HS-27A (cell line): ENCODE measurements around the gene WFIKKN2.
"Not testable (repeated sequence)": the region's sequence is repeated elsewhere in the genome, so short reads cannot be mapped to it uniquely, and the experiment has no call there.

Source experiments
- DNase-seq: peaks from one replicate; pipeline ENCODE4 v3.0.0-alpha.2; 2012; ENCODE audit warnings: low read depth, missing footprints

The WFIKKN2 gene

DNA sequence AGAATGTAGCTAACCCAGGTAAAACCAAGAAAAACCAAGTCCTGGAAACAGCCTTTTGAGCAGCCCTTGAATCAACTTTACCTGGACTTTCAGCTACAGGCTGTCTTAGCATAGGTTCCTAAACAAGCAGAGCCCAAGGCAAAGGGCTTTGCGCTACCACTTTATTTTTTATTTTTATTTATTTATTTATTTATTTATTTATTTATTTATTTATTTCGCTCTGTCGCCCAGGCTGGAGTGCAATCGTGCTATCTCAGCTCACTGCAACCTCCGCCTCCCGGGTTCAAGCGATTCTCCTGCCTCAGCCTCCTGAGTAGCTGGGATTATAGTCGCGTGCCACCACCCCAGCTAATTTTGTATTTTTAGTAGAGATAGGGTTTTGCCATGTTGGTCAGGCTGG lies 41.7 kb downstream of the WFIKKN2 start:
- not testable (repeated sequence) for DNase-seq

DNA sequence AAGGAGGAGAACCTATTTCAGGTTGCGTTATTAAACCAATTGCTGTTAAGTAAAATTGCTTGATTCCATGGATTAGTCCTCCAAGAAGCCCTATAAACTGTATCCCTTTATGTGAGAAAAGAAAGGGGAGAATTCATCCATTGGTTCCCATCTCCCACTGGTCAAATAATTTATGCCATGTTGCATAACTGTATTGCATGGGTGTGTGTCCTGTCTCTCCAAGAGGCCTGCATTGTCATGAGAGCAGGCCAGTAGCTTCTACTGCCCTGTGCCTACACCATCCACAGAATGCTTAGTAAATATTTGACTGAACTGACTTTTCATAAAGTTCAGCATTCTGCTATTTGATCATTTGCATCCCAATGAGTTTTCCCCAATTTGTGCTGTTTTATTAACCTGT lies 42.5 kb downstream of the WFIKKN2 start:
- DNase-seq: no peak

DNA sequence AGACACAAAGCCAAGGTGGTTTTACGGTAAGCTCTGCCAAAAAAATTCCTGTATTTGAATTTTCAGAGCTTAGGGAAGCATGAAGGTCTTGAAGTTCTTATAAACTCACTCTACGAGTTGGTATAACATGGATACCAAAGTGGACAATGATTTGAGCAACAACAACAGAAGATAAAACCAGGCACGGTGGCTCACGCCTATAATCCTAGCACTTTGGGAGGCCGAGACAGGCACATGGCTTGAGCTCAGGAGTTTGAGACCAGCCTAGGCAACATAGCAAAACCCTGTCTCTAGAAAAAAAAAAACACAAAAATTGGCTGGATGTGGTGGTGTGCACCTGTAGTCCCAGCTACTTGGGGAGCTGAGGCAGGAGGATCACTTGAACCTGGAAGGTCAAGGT lies 43.7 kb downstream of the WFIKKN2 start:
- DNase-seq: no peak

DNA sequence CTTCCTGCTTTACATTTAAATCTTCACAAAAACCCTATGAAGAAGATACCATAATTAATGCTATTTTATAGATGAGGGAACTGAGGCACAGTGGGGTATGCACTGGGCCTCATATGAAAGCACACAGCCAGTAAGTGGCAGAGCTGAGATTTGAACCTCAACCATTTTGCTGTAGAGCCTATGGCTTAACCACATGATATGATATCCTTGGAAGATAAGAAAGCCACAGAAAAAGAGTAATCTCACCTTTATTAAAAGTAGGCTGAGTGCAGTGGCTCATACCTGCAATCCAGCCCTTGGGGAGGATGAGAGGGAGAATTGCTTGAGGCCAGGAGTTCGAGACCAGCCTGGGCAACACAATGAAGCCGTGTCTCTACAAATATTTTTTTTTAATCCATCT lies 45.8 kb downstream of the WFIKKN2 start:
- no peak for DNase-seq

DNA sequence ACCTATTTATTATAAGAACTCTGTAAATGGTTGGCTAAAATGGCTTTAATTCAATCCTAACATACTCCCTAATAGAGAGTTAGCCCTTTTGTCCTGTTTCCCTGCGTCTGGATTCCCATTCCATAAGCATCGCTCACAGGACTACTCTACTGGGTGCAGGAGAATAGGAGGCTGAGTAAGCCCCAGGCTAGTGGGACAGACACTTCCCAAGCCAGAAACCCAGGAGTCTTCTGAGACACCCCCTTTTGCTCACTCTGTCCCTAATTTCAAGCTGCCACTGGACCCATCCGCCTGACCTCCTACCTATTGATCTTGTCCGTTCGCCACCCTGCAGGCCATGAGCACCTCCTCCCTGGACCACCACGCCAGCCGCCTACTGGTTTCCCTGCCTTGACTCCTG lies 47.5 kb downstream of the WFIKKN2 start:
- no peak for DNase-seq

DNA sequence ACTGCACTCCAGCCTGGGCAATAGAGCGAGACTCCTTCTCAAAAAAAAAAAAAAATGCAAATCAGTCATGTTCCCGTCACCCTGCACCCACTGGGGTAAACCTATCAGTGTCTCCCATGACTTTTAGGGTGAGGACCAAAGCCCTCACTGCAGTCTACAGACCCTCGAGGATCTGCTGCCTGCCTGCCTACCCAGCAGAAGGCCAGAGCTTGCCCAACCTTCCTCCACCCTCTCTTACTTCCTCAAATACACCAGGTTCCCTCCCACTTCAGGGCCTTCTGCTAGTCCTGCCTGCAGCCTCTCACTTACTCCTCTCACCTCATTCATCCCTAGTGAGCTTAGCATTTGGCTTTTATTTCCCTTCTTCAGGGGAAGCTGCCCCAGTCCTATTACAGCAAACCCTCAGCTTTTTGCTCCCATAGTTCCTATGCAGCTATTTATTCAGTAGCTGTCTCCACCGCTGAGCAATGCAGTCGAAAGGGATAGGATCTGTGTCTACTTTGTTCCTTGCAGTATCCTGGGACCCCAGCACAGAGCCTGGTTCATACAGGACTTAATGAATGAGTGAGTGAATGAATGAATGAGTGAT lies 48.6 kb downstream of the WFIKKN2 start:
- no peak for DNase-seq

DNA sequence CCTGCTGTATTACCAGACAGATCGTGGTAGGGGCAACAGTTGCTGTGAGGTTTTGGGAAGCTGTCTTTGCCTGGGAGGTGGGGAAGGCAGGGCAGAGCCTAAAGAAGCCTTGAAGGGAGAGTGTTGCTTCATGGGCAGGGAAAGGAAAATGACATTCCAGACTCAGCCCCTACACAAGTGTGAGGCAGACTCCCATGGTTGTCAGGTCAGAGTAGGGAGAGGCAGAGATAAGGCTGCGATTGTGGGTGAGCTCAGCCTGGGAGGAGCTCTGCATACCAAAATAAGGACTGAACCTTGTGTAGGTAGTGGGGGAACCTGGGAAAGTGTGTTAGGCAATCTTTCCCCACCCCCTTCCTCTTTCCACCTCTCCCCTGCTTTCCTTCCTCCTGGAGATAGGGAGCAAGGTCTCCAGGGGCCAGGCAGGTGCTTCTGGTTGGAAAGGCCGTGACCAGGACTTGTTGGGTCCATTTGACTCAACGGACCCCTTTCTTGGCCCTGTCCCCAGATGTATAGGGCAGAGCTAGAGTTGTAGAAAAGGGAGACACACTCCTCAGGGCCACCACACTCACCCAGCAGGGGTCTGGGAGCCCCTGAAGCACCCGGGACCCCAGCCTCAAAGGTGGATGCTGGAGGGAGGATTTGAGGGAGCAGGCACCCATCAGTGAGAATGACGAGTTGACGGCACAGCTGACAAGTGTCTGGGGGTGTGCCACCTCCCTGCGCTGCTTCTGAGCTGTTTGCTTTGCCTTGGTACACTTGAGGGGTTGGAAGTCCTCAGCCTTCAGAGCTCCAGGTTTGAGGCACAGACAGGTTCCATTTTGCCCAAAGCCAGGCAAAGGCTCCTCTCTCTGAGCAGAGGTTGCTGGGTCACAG lies 49.3 kb downstream of the WFIKKN2 start:
- no peak for DNase-seq

DNA sequence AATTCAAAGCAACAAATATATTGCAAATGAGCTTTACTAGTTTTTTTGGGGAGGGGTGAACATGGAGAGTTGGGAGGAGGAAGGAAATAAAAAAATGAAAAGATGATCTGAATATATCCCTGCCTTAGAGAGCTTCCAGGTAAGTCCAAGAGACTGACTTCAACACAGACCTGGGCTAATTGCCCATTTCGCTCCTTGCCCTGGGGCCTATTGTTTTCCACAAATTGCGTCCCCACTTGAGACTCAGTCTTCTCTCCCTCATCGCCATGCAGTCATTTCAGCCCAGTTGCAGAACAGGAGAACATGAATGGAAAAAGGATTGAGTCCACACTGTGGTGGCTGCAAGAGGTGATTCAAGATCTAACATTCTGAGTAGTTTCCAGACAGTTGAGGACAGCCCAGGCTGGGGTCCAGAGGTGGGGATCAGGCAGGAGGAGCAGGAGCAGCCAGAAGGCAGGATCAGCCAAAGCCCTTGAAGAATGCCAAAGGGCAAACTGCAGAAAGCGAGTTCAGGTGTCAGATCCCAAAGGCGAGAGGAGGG lies 52.4 kb downstream of the WFIKKN2 start:
- DNase-seq: no peak

DNA sequence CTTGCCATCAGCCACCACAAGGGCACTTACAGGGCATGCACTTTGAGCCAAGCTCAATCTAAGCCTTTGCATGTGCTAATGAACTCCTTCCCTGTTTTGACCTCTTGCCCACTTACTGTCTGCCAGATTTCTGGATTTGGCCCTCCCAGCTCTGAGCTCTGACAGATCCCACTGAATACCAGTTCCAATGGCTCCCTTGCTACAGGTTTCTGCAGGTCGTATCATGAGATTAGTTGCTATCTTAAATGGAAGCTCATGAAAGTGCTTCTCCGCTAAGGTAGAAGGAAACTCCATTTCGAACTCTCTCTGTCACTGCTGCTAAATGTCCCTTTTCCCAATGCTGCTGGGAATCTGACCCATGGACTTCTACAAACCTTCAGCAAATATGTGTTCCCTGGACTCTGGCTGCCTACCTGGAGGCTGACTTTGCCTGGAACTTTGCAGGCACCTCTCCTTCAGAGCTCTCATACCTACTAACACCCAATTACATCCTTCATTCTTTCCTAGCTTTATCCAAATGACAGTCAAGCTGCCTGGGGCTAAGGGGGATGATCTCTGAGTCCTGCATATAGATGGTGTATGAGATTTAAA lies 54.2 kb downstream of the WFIKKN2 start:
- DNase-seq: no peak

DNA sequence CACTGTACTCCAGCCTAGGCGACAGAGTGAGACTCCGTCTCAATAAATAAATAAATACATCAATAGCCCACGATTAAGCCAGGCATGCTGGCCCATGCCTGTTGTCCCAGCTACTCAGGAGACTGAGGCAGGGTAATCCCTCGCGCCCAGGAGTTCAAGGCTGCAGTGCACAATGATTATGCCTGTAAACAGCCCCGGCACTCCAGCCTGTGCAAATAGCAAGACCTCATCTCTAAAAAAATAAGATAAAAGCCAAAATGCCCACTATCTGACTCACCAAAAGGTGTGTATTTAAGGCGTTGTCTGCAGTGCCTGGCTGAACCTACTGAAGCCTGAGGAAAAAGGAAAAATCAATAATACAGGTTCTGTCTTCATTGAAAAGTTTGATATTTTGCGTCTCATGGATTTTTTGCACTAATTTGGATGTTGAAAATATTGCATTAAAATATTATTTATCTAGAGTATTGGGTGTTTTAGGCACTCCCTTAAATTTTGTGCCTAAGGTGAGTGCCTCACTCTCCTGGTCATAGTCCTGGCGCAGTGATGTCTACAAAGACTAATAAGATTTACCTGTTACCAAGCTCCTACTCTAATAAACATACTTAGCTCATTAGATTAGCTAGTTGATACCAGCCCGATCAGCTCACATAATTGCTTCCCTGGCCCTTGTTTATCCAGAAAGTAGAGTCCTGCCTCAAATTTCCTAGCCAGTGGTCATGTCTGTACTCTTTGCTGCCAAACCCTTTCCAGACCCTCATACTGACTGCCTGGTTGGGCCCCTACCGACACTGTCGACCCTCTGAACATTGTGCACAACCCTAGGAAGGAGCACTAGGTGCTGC lies 55.5 kb downstream of the WFIKKN2 start:
- no peak for DNase-seq

DNA sequence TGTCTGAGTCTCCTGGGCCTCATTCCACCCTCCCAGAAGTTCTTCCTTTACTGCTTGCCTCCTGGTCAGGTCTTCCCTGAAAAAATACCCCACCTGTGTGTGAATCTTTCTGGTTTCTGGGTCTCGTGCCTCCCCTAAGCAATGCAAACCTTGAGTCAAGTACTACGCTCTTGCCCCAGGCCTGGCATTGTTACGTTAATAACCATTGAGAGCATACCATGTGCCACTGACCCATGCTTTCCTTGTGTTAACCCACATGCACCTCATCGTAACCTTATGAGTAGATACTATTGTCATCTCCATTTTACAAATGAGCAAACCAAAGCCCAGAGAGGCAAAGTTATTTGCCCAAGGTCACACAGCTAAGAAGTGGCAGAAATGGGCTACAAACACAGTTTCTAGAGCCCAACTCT lies 56.2 kb downstream of the WFIKKN2 start:
- DNase-seq: no peak
